ENCODE results near the gene SLC22A12.
A peak's percentile ranks its signal among the peaks of the same experiment; 100 is the strongest.
"Not testable (repeated sequence)": the region's sequence is repeated elsewhere in the genome, so short reads cannot be mapped to it uniquely, and the experiment has no call there.

The SLC22A12 gene

GRCh38 chr11:64590763-64591221 is at the start of gene SLC22A12:
SLC22A12 (plus strand) TSS chr11:64591220; CDS start chr11:64591557, 337 bp downstream.
- DNase-seq (ENCODE audit: low read depth) = no peak

GRCh38 chr11:64542172-64543125 is 48.6 kb upstream of the SLC22A12 start:
- no peak for DNase-seq (ENCODE audit: low read depth)

GRCh38 chr11:64543818-64544217 is 47.2 kb upstream of the SLC22A12 start:
- DNase-seq (ENCODE audit: low read depth) = no peak

GRCh38 chr11:64544616-64545296 is 46.3 kb upstream of the SLC22A12 start:
- DNase-seq (ENCODE audit: low read depth) = no peak

GRCh38 chr11:64545619-64546018 is 45.4 kb upstream of the SLC22A12 start:
- DNase-seq (ENCODE audit: low read depth) = no peak

- DNase-seq (ENCODE audit: low read depth) = no peak
Observed at GRCh38 chr11:64546176-64546575, 44.8 kb upstream of the SLC22A12 start.

GRCh38 chr11:64546600-64546999 is 44.4 kb upstream of the SLC22A12 start:
- no peak for DNase-seq (ENCODE audit: low read depth)

- DNase-seq (ENCODE audit: low read depth) = no peak
Observed at GRCh38 chr11:64549969-64550368, 41.1 kb upstream of the SLC22A12 start.

- DNase-seq (ENCODE audit: low read depth) = peak; percentile 29
Observed at GRCh38 chr11:64553554-64554201, 37.3 kb upstream of the SLC22A12 start.

GRCh38 chr11:64556044-64556720 is 34.8 kb upstream of the SLC22A12 start:
- DNase-seq (ENCODE audit: low read depth) = no peak

GRCh38 chr11:64556721-64557250 is 34.2 kb upstream of the SLC22A12 start:
- no peak for DNase-seq (ENCODE audit: low read depth)

GRCh38 chr11:64558065-64558745 is 32.8 kb upstream of the SLC22A12 start:
- DNase-seq (ENCODE audit: low read depth) = no peak

- DNase-seq (ENCODE audit: low read depth) = no peak
Observed at GRCh38 chr11:64558869-64559268, 32.2 kb upstream of the SLC22A12 start.

- DNase-seq (ENCODE audit: low read depth) = no peak
Observed at GRCh38 chr11:64559351-64560138, 31.5 kb upstream of the SLC22A12 start.

- no peak for DNase-seq (ENCODE audit: low read depth)
Observed at GRCh38 chr11:64560139-64560771, 30.8 kb upstream of the SLC22A12 start.

- no peak for DNase-seq (ENCODE audit: low read depth)
Observed at GRCh38 chr11:64560941-64561340, 30.1 kb upstream of the SLC22A12 start.

GRCh38 chr11:64561429-64561828 is 29.6 kb upstream of the SLC22A12 start:
- DNase-seq (ENCODE audit: low read depth) = not testable (repeated sequence)

GRCh38 chr11:64561984-64562722 is 28.9 kb upstream of the SLC22A12 start:
- no peak for DNase-seq (ENCODE audit: low read depth)

Data from stimulated activated CD8-positive, alpha-beta memory T cell treated with anti-CD3 and anti-CD28 coated beads, Interleukin-15, amount 100 ng/mL, for 24 hours (primary cell).